GM23248 (cell line): Measurements from ENCODE around the gene MRGPRX2. TPM values are rescaled to one million over a fixed set of nuclear protein-coding genes. Genes with fewer than 3 reads are reported as not detected.

Experiments
- DNase-seq: peaks from one replicate; pipeline ENCODE4 v3.0.0-alpha.2; 2015
- H2AFZ ChIP-seq: fragments of 200-600 bp; sonication (generic); 2 replicates; pipeline ENCODE4 v1.6.1; 2016; ENCODE audit warnings: antibody characterized with exemption
- H3F3A ChIP-seq: fragments of 200-600 bp; sonication (generic); 2 replicates; pipeline ENCODE4 v1.6.1; 2016; ENCODE audit warnings: mild to moderate bottlenecking, antibody characterized with exemption, mixed run types; ENCODE audit not compliant: insufficient read depth
- H3K27ac ChIP-seq: fragments of 200-600 bp; sonication (generic); 2 replicates; pipeline ENCODE4 v1.5.1; 2016; ENCODE audit warnings: mild to moderate bottlenecking
- H3K27me3 ChIP-seq: fragments of 200-600 bp; sonication (generic); replicated peaks from 2 replicates; pipeline ENCODE4 v1.6.1; 2016; ENCODE audit warnings: mild to moderate bottlenecking; ENCODE audit not compliant: insufficient read depth
- H3K36me3 ChIP-seq: fragments of 200-600 bp; sonication (generic); 2 replicates; pipeline ENCODE4 v1.6.1; 2016; ENCODE audit warnings: low read depth, mild to moderate bottlenecking
- H3K4me1 ChIP-seq: fragments of 200-600 bp; sonication (generic); 2 replicates; pipeline ENCODE4 v1.6.1; 2016; ENCODE audit warnings: mild to moderate bottlenecking; ENCODE audit not compliant: insufficient read depth
- H3K4me2 ChIP-seq: fragments of 200-600 bp; sonication (generic); one replicate; pipeline ENCODE4 v1.6.1; 2016; ENCODE audit warnings: mild to moderate bottlenecking; ENCODE audit not compliant: unreplicated experiment
- H3K4me3 ChIP-seq: fragments of 200-600 bp; sonication (generic); 2 replicates; pipeline ENCODE4 v1.5.1; 2016; ENCODE audit warnings: mild to moderate bottlenecking
- H3K79me2 ChIP-seq: fragments of 200-600 bp; sonication (generic); 2 replicates; pipeline ENCODE4 v1.6.1; 2016; ENCODE audit warnings: mild to moderate bottlenecking; ENCODE audit not compliant: insufficient read depth
- H3K9ac ChIP-seq: fragments of 200-600 bp; sonication (generic); 2 replicates; pipeline ENCODE4 v1.6.1; 2016; ENCODE audit warnings: mild to moderate bottlenecking
- H3K9me2 ChIP-seq: fragments of 200-600 bp; sonication (generic); 2 replicates; pipeline ENCODE4 v1.6.1; 2016; ENCODE audit warnings: mixed run types, mild to moderate bottlenecking, moderate library complexity; ENCODE audit not compliant: insufficient read depth
- H3K9me3 ChIP-seq: fragments of 200-600 bp; sonication (generic); one replicate; pipeline ENCODE4 v1.6.1; 2017; ENCODE audit warnings: low read depth
- H4K20me1 ChIP-seq: fragments of 200-600 bp; sonication (generic); 2 replicates; pipeline ENCODE4 v1.6.0; 2016; ENCODE audit not compliant: insufficient read depth
- EZH2 ChIP-seq: fragments of 200-600 bp; sonication (generic); IDR thresholded peaks from 2 replicates; pipeline ENCODE4 v1.6.1; 2018; ENCODE audit warnings: antibody characterized with exemption, mild to moderate bottlenecking; ENCODE audit not compliant: insufficient read depth, poor library complexity, severe bottlenecking
- EZH2phosphoT487 ChIP-seq: fragments of 200-600 bp; sonication (generic); IDR thresholded peaks from 2 replicates; pipeline ENCODE4 v1.6.1; 2018; ENCODE audit warnings: antibody characterized with exemption, moderate library complexity, mild to moderate bottlenecking, low read depth; ENCODE audit not compliant: insufficient read depth
- WGBS, 2 experiments: methylation state at CpG; one replicate each; pipeline ENCODE4 v1.1.6; 2015 to 2017; ENCODE audit warnings: low lambda C conversion rate in 2 of 2, low coverage in 1 of 2; ENCODE audit errors: missing lambda C conversion rate in 2 of 2; 5-methylcytosine and 5-hydroxymethylcytosine counted together
- in situ Hi-C: fragments of 300-500 bp; cut with MboI; formaldehyde crosslinking; loops from 2 replicates; pipeline ENCODE4 v1.15.0; 2020
- polyA plus RNA-seq: library from polyadenylated mRNA; unstranded; fragments of >200 nt; fragmentation: Nextera tagmentation; extraction: Ambion mirVana; gene quantifications from 2 replicates; pipeline ENCODE4 v1.2.1, GENCODE V29; 2016
- total RNA-seq: library from RNA; depleted of rRNA; stranded (reverse); fragments of >200 nt; shearing (Covaris generic); gene quantifications from 2 replicates; pipeline ENCODE4 v1.2.3, GENCODE V29; 2014

Gene MRGPRX2
- total and polyA plus RNA-seq, 2 experiments from 2014 or later: not detected

DNA sequence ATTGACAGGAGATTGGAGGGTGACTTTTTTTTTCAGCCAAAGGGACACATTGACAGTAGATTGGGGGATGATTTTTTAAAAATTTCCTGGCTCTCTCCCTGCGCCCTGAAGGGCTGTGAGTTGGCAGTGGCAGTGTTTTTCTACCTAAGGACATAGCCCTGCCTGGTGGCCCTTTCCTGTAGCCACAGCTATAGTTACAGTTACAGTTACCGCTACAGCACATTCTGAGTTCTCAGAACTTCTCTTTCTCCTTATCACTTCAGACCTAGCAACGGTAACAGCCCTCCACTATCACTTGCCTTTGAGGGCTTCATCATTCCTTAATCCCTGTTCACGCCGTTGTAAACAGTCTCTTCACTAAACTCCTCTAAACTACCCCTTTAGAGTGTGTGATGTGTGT is 684 bp downstream of the MRGPRX2 start:
- Histone ChIP-seq H3K27ac (no peak overlapping the region), H3K9ac (no peak overlapping the region), H3K4me2 (no peak overlapping the region), H3K79me2 (no peaks in the 10 kb centered on the region), H3F3A (no peaks in the 10 kb centered on the region), H3K4me1 (no peaks in the 10 kb centered on the region), H3K9me2 (no peaks in the 10 kb centered on the region), H3K36me3 (no peaks in the 10 kb centered on the region), H3K27me3 (peaks cover 47% of the 10 kb centered on the region), H2AFZ (no peak overlapping the region), H3K4me3 (no peak overlapping the region), H4K20me1 (no peaks in the 10 kb centered on the region), H3K9me3 (no peaks in the 10 kb centered on the region)
- in situ Hi-C loops: loop anchor here (25.0 kb wide), 1 partner anchor 1102 kb away; the partner anchor contains the start of gene DBX1
- TF ChIP-seq EZH2 (no peak), EZH2phosphoT487 (no peak)
- 49% methylated on average over 5 of the region's 5 CpGs for WGBS, 2 experiments
- DNase-seq: no peak

GRCh38 chr11:19055905-19056304 is 4.6 kb downstream of the MRGPRX2 start:
- no peaks in the 10 kb centered on the region for H3K36me3 ChIP-seq
- peaks cover 29% of the 10 kb centered on the region for H3K27me3 ChIP-seq
- no peaks in the 10 kb centered on the region for H4K20me1 ChIP-seq
- no peak overlapping the region for H3K4me3 ChIP-seq
- H3K9me2 ChIP-seq: no peaks in the 10 kb centered on the region
- no peaks in the 10 kb centered on the region for H3K79me2 ChIP-seq
- no peak for DNase-seq
- H3K4me2 ChIP-seq: no peak overlapping the region
- no peaks in the 10 kb centered on the region for H3F3A ChIP-seq
- H3K9ac ChIP-seq: no peak overlapping the region
- H3K27ac ChIP-seq: no peak overlapping the region
- TF ChIP-seq EZH2phosphoT487 (no peak), EZH2 (no peak)
- in situ Hi-C loops: loop anchor here (25.0 kb wide), 1 partner anchor 1106 kb away; the partner anchor contains the start of gene DBX1
- no peaks in the 10 kb centered on the region for H3K4me1 ChIP-seq
- WGBS, 2 experiments: 77 to 81% methylated on average over 17 of the region's 17 CpGs
- no peaks in the 10 kb centered on the region for H3K9me3 ChIP-seq
- H2AFZ ChIP-seq: no peak overlapping the region

GRCh38 chr11:19055016-19055415 is 5.5 kb downstream of the MRGPRX2 start:
- Histone ChIP-seq H4K20me1 (no peaks in the 10 kb centered on the region), H3K79me2 (no peaks in the 10 kb centered on the region), H3K9me3 (no peaks in the 10 kb centered on the region), H2AFZ (no peak overlapping the region), H3K9me2 (no peaks in the 10 kb centered on the region), H3K4me1 (no peaks in the 10 kb centered on the region), H3F3A (no peaks in the 10 kb centered on the region), H3K4me2 (no peak overlapping the region), H3K27me3 (peaks cover 20% of the 10 kb centered on the region), H3K9ac (no peak overlapping the region), H3K36me3 (no peaks in the 10 kb centered on the region), H3K4me3 (no peak overlapping the region), H3K27ac (no peak overlapping the region)
- WGBS, 2 experiments: 52 to 57% methylated on average over 3 of the region's 3 CpGs
- peak; percentile 46 for DNase-seq
- in situ Hi-C loops: loop anchor here (25.0 kb wide), 1 partner anchor 1107 kb away; the partner anchor contains the start of gene DBX1
- TF ChIP-seq EZH2 (no peak), EZH2phosphoT487 (no peak)

GRCh38 chr11:19053909-19054308 is 6.6 kb downstream of the MRGPRX2 start:
- WGBS, 2 experiments: 2 to 4% methylated on average over 1 of the region's 1 CpG
- no peaks in the 10 kb centered on the region for H3K4me1 ChIP-seq
- H3K36me3 ChIP-seq: no peaks in the 10 kb centered on the region
- DNase-seq: no peak
- no peak overlapping the region for H3K4me3 ChIP-seq
- TF ChIP-seq EZH2: no peak
- no peak for TF ChIP-seq EZH2phosphoT487
- H3K79me2 ChIP-seq: no peaks in the 10 kb centered on the region
- no peaks in the 10 kb centered on the region for H3F3A ChIP-seq
- no peaks in the 10 kb centered on the region for H3K9me3 ChIP-seq
- peaks cover 17% of the 10 kb centered on the region for H3K27me3 ChIP-seq
- H3K9ac ChIP-seq: no peak overlapping the region
- H2AFZ ChIP-seq: no peak overlapping the region
- H4K20me1 ChIP-seq: no peaks in the 10 kb centered on the region
- in situ Hi-C loops: loop anchor here (25.0 kb wide), 1 partner anchor 1108 kb away; the partner anchor contains the start of gene DBX1
- H3K4me2 ChIP-seq: no peak overlapping the region
- no peaks in the 10 kb centered on the region for H3K9me2 ChIP-seq
- H3K27ac ChIP-seq: no peak overlapping the region
